ENCODE data around the gene GRHL3. TPM values are rescaled to one million over a fixed set of nuclear protein-coding genes. Genes with fewer than 3 reads are reported as not detected.

The GRHL3 gene
- total RNA-seq, 2 experiments from 2014 or later: 0.85 TPM; not detected in 1

DNA sequence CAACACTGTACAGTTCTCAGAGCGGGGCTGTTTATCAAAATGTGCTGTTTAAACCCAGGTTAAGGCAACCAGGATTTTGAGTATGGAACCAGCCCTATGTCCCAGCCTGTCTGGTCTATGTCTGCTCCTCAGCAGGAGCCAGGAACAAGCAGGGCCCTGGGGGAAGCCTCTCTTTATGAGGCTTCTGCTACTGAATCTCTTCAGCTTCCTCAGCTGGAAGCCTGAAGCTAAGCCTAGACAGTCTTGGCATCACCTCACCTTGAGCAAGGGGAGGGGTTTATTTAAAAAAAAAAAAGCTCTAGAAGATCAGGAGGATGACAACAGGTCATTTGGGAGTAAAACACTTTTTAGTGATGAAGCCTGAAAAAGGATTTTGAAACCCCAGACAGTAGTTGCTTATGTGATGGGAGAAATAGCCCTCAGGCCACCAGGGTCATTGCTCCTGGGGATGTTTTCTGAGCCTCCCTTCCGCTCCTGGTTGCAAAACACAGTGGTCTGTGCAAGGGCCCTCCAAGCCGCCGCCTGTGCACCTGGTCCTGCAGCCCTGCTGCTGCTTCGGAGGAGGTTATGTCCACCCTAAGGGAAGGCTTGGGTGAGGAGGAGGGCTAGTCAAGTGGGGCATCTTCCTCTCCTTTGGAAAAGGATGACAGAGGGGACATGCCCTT, 21.8 kb upstream of the GRHL3 start:
- DNase-seq (no peak), ATAC-seq (no peak)
- H3K9me3 Mint-ChIP-seq (ENCODE audit: low read depth): no peaks in the 10 kb centered on the region
- no peaks in the 10 kb centered on the region for H3K4me1 Mint-ChIP-seq
- H3K27ac Mint-ChIP-seq: no peak overlapping the region
- peaks cover 57% of the 10 kb centered on the region for H3K27me3 Mint-ChIP-seq
- H3K36me3 Mint-ChIP-seq: no peaks in the 10 kb centered on the region
- no peak overlapping the region for H3K4me3 Mint-ChIP-seq
- CTCF ChIA-PET: no interaction called here

DNA sequence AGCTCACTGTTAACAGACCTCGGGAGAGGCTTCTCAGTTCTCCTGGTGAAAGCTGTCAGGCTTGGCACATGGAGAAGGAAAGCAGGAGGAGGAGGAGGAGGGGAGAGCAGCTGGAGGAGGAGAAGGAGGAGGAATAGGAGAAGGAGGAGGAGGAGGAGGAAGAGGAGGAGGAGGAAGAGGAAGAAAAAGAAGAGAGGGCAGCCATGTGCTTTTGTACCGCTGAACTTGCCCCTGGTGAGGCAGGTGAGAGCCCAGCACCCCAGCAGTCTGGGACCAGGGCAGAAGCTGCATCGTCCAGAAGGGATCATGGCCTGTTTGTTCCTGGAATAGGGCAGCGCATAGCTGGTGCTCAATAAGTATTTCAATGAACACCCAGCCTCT, 21.3 kb upstream of the GRHL3 start:
- Mint-ChIP-seq H3K4me1 (no peaks in the 10 kb centered on the region), H3K27ac (no peak overlapping the region), H3K36me3 (no peaks in the 10 kb centered on the region), H3K9me3 (ENCODE audit: low read depth) (no peaks in the 10 kb centered on the region), H3K4me3 (no peak overlapping the region), H3K27me3 (peaks cover 62% of the 10 kb centered on the region)
- ATAC-seq (no peak), DNase-seq (no peak)
- CTCF ChIA-PET: no interaction called here

DNA sequence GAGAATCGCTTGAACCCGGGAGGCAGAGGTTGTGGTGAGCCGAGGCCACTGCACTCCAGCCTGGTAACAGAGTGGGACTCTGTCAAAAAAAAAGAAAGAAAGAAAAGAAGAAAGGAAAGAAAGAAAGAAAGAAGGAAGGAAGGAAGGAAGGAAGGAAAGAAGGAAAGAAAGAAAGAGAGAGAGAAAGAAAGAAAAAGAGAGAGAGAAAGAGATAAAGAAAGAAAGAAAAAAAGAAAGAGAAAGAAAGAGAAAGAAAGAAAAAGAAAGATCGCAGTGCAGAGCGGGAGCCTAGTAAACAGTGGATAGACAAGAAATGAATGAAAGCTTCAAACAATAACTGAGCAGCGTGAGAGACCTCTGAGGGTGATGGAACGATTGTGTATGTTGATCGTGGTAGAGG, 20.6 kb upstream of the GRHL3 start:
- ATAC-seq (no peak), DNase-seq (no peak)
- CTCF ChIA-PET: interaction anchor here (1.4 kb wide), 1 partner anchor 81 kb away, joined by 3 read pairs; no protein-coding TSS in a partner anchor
- H3K4me3 Mint-ChIP-seq: no peak overlapping the region
- no peak overlapping the region for H3K27ac Mint-ChIP-seq
- H3K9me3 Mint-ChIP-seq (ENCODE audit: low read depth): no peaks in the 10 kb centered on the region
- no peaks in the 10 kb centered on the region for H3K36me3 Mint-ChIP-seq
- no peaks in the 10 kb centered on the region for H3K4me1 Mint-ChIP-seq
- H3K27me3 Mint-ChIP-seq: peaks cover 62% of the 10 kb centered on the region

DNA sequence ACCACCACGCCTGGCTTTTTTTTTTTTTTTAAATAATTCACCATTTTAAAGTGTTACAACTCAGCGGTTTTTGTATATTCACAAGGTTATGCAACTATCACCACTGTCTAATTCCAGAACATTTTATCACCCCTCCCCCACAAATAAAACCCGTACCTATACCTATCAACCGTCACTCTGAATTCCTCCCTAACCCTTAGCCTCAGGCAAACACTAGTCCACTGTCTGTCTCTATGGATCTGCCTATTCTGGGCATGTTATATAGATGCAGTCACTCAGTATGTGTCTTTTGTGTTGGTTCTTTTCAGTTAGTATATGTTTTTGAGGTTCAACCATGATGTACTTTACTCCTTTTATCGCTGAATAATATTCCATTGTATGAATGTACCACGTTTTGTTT, 19.3 kb upstream of the GRHL3 start:
- Mint-ChIP-seq H3K27me3 (peaks cover 68% of the 10 kb centered on the region), H3K27ac (no peak overlapping the region), H3K4me3 (no peak overlapping the region), H3K36me3 (no peaks in the 10 kb centered on the region), H3K4me1 (no peaks in the 10 kb centered on the region), H3K9me3 (ENCODE audit: low read depth) (no peaks in the 10 kb centered on the region)
- DNase-seq: no peak
- no peak for ATAC-seq
- CTCF ChIA-PET: no interaction called here

DNA sequence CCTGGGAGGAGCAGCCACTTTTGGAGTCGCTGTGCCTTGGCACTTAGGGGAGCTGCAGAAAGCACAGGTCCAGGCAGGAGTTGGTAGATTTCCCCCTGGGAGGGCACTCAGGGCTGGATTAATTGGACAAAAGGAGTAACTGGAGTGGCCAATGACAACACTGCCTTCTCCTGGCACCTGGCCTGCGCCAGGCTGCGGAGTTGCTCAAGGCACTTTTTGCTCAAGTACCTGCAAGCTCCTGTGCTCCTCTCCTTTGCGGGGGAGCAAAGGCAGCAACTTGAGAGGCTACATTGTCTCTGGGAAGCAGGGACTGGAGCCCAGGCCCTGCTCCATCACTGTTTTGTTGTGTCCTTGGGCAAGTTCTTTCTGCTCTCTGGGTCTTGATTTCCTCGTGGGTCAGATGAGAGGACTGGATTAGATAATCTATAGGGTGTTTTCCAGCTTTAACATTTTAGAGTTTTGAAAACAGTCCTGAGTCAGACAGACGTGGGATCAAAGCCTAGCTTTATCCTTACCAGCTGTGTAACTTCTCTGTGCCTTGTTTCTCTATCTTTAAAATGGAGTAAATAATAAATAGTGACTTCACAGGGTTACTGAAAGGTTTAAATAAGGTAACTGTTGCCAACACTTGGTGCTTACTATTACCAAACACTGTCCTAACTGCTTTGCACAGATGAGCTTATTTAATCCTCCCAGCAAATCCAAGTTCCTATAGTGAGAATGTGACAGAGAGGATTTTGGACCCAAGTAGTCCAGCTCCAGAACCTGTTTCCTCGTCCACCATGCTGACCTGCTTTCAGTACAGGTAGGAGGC, 18.0 kb upstream of the GRHL3 start:
- Mint-ChIP-seq H3K9me3 (ENCODE audit: low read depth) (no peaks in the 10 kb centered on the region), H3K36me3 (no peaks in the 10 kb centered on the region), H3K27ac (no peak overlapping the region), H3K27me3 (peaks cover 66% of the 10 kb centered on the region), H3K4me3 (no peak overlapping the region), H3K4me1 (no peaks in the 10 kb centered on the region)
- no peak for DNase-seq
- CTCF ChIA-PET: interaction anchor here (1.0 kb wide), 1 partner anchor 90 kb away, joined by 4 read pairs; no protein-coding TSS in a partner anchor
- no peak for ATAC-seq

DNA sequence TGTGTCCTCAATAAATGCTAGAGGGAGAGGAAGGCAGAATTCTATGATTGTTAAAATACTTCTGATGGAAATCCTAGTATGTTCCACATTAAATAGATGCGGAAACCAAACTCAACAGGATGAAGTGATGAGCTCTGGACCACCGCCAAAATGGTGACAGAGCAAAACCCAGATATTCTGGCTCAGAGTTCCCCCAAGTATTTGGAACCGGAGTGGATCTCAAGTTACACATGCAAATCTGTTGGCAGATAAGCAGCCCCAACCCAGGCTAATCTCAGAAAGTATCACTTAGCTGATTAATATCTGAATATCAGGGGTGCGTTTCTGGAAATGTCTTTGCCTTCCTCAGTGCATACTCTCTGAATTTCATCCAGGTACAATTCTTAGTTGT, 17.4 kb upstream of the GRHL3 start:
- Mint-ChIP-seq H3K27ac (no peak overlapping the region), H3K4me3 (no peak overlapping the region), H3K9me3 (ENCODE audit: low read depth) (no peaks in the 10 kb centered on the region), H3K27me3 (peaks cover 64% of the 10 kb centered on the region), H3K36me3 (no peaks in the 10 kb centered on the region), H3K4me1 (no peaks in the 10 kb centered on the region)
- DNase-seq (no peak), ATAC-seq (no peak)
- CTCF ChIA-PET: interaction anchor here (0.6 to 1.0 kb wide), 2 partner anchors 12 to 89 kb away, joined by 3 to 4 read pairs; no protein-coding TSS in a partner anchor

DNA sequence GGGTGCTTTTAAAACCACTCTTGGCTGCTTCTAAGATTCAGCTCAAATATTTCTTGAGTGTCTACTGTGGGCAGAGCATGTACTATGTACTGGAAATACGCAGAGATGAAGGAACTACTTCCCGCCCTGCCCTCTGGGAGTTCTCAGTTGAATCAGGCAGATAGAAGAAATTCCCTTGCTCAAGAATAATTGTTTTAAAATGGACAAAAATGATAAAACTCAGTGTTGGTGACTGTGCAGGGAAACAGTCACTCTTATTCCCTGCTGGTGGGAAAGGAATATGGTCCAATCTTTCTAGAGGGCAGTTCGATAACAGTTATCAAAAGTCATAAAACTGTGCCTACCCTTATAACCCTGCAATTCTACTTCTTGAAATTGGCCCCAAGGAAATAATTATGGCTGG, 16.9 kb upstream of the GRHL3 start:
- H3K27me3 Mint-ChIP-seq: peaks cover 67% of the 10 kb centered on the region
- no peak overlapping the region for H3K27ac Mint-ChIP-seq
- no peaks in the 10 kb centered on the region for H3K9me3 Mint-ChIP-seq (ENCODE audit: low read depth)
- no peak overlapping the region for H3K4me3 Mint-ChIP-seq
- no peaks in the 10 kb centered on the region for H3K4me1 Mint-ChIP-seq
- ATAC-seq: no peak
- CTCF ChIA-PET: interaction anchor here (0.6 to 1.0 kb wide), 2 partner anchors 12 to 89 kb away, joined by 3 to 4 read pairs; no protein-coding TSS in a partner anchor
- H3K36me3 Mint-ChIP-seq: no peaks in the 10 kb centered on the region
- DNase-seq: no peak

DNA sequence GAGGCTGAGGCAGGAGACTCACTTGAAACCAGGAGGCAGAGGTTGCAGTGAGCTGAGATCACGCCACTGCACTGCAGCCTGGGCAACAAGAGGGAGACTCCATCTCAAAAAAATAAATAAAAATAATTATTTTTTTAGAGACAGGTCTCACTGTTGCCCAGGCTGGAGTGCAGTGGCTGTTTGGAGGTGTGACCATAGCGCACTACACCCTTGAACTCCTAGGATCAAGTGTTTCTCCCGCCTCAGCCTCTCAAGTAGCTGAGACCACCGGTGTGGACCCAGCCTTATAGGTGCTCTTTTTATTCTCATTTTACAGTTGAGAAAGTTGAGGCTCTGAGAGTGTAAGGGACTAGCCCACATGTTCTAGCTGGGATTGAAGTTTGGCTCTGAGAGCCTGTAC, 15.6 kb upstream of the GRHL3 start:
- no peaks in the 10 kb centered on the region for H3K36me3 Mint-ChIP-seq
- no peak overlapping the region for H3K27ac Mint-ChIP-seq
- H3K4me1 Mint-ChIP-seq: no peaks in the 10 kb centered on the region
- DNase-seq: no peak
- H3K9me3 Mint-ChIP-seq (ENCODE audit: low read depth): no peaks in the 10 kb centered on the region
- peaks cover 63% of the 10 kb centered on the region for H3K27me3 Mint-ChIP-seq
- no peak for ATAC-seq
- no peak overlapping the region for H3K4me3 Mint-ChIP-seq
- CTCF ChIA-PET: interaction anchor here (1.5 to 2.8 kb wide), 2 partner anchors 15 to 88 kb away, joined by 3 to 10 read pairs; no protein-coding TSS in a partner anchor

DNA sequence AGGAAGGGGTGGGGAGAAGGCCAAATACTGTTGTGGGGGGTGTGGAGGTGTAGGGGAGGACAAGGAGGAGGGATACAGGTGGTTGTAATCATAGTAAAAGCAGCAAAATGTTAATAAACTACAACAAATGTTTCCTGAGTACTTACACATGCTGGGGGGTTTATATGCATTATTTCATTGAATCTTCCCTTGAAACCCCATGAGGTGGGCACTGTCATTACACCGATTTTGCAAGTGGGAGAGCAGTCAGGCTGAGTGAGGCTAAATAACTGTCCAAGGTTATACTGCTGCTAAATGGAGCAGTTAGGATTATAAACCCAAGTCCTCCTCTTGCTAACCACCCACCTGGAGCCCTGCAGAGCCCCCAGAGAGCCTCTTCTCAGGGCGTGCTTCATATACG, 14.4 kb upstream of the GRHL3 start:
- Mint-ChIP-seq H3K4me1 (no peaks in the 10 kb centered on the region), H3K36me3 (no peaks in the 10 kb centered on the region), H3K9me3 (ENCODE audit: low read depth) (no peaks in the 10 kb centered on the region), H3K27me3 (peaks cover 57% of the 10 kb centered on the region), H3K4me3 (no peak overlapping the region), H3K27ac (no peak overlapping the region)
- no peak for DNase-seq
- CTCF ChIA-PET: interaction anchor here (1.5 to 2.8 kb wide), 2 partner anchors 16 to 87 kb away, joined by 3 to 10 read pairs; no protein-coding TSS in a partner anchor
- ATAC-seq: no peak

DNA sequence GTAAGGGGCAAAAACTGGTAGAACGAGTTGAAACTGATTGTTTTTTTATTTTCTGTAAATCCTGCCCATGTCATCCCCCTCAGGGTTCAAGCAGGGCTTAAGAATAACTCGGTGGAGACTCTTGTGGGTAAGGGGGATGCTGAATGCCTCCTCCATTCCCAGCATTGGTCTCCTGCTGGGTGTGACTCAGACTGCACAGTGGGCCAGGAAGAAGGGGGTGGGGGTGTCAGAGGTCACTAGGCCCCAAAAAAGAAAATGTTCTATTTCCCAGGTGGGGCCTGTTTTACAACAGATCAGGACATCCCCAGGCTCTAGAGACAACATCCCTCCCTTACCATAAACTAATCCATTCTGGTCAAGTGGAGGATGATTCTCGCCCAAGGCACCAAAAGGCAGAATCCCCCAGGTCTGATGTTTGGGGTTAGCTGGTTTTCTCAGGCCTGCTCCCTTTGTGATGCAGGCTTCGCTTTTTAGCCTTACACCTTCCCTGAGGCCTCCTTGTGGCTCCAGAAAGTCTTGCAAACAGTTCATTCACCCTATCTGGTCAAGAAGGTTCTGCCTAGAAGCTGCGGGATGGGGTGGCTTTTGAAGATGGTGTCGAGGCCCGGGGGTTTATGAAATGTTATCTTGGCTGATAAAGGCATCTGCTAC, 10.7 kb upstream of the GRHL3 start:
- Mint-ChIP-seq H3K27me3 (peaks cover 32% of the 10 kb centered on the region), H3K4me3 (no peak overlapping the region), H3K9me3 (ENCODE audit: low read depth) (no peaks in the 10 kb centered on the region), H3K4me1 (no peaks in the 10 kb centered on the region), H3K27ac (no peak overlapping the region), H3K36me3 (no peaks in the 10 kb centered on the region)
- no peak for DNase-seq
- ATAC-seq: no peak
- CTCF ChIA-PET: interaction anchor here (1.5 to 3.7 kb wide), 3 partner anchors 11 to 109 kb away, joined by 4 to 15 read pairs (median 6); partner anchors contain the start of gene GRHL3

DNA sequence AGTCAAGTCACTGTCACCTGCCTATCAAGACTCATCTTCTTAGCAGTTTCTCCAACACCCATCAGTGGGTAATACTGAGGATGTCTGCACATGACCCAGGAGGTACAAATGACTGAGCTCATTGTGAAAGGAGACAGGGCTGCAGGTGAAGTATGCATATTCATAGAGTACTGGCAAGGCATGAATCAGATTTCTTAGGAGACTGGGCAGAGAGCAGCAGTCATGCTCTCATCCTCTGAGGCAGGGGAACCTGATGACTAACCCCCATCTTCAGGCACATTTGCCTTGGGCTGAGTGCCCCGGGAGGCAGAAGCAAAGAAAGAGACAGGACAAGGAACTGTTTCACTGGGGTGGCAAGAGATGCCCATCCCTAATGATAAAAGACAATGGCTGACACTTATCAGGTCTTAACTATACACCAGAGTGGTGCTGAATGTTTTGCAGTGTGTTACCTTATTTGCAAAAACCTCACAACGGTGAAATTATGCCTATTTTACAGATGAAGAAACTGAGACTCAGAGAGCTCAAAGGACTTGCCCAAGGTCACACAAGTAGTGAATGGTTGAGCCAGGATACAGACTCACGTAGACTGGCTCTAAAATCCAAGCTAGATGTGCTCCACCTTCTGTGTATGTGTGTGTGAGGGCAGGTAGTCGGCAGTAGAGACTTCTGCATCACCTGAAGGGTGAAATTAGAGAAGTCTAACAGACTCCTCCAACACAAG, 9.2 kb upstream of the GRHL3 start:
- Mint-ChIP-seq H3K36me3 (no peaks in the 10 kb centered on the region), H3K4me1 (no peaks in the 10 kb centered on the region), H3K27ac (no peak overlapping the region), H3K4me3 (no peak overlapping the region), H3K9me3 (ENCODE audit: low read depth) (no peaks in the 10 kb centered on the region), H3K27me3 (peaks cover 23% of the 10 kb centered on the region)
- ATAC-seq (peak; percentile 33), DNase-seq (no peak)
- CTCF ChIA-PET: interaction anchor here (0.7 to 3.7 kb wide), 4 partner anchors 10 to 111 kb away, joined by 3 to 15 read pairs (median 5); partner anchors contain the start of gene GRHL3

DNA sequence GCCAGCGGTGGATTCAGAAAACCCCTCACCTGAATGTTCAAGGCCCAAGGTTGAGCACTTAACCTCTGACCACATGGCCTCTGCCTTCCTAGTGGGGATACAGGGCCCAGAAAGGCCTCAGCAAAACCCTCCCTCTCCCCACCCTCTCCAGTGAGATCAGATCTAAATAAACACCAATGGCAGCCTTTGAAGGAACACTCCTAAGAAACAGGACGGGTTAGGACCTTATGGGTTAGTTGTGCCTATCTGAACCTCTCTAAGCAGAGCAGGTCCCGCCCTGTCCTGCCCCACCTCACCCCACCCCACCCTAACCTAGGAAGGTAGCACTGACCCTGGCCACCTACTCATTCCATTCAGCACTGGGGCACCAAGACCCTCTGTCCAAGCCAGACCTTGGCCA, 7.9 kb upstream of the GRHL3 start:
- H3K27me3 Mint-ChIP-seq: peaks cover 22% of the 10 kb centered on the region
- no peak overlapping the region for H3K27ac Mint-ChIP-seq
- ATAC-seq (no peak), DNase-seq (no peak)
- H3K4me3 Mint-ChIP-seq: no peak overlapping the region
- H3K9me3 Mint-ChIP-seq (ENCODE audit: low read depth): no peaks in the 10 kb centered on the region
- CTCF ChIA-PET: interaction anchor here (3.7 kb wide), 1 partner anchor 80 kb away, joined by 15 read pairs; no protein-coding TSS in a partner anchor
- H3K36me3 Mint-ChIP-seq: no peaks in the 10 kb centered on the region
- H3K4me1 Mint-ChIP-seq: no peaks in the 10 kb centered on the region

DNA sequence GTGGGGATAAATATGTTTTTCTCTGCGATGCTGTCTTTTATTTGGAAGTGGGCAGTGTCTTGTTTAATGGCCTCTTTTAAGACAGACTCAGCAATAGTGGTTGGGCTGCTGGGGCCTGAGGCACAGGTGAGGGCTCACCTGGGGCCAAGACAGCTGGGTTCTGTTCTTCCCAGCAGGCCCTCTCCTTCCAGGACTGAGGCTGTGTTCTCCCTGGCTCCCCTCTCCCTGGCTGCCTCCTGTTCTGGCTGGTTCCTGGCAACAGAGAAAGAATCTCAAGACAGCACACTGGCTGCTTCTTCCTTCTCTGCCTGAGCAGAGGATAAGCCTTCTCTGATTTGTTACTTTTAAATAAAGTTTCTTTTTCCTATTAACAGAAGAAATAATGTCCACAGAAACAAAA, 7.4 kb upstream of the GRHL3 start:
- H3K4me3 Mint-ChIP-seq: no peak overlapping the region
- H3K4me1 Mint-ChIP-seq: no peaks in the 10 kb centered on the region

More for the DNA sequence above, 7.4 kb upstream of the GRHL3 start:
- DNase-seq (no peak), ATAC-seq (no peak)
- no peak overlapping the region for H3K27ac Mint-ChIP-seq
- H3K27me3 Mint-ChIP-seq: peaks cover 25% of the 10 kb centered on the region
- CTCF ChIA-PET: no interaction called here
- no peaks in the 10 kb centered on the region for H3K9me3 Mint-ChIP-seq (ENCODE audit: low read depth)
- H3K36me3 Mint-ChIP-seq: no peaks in the 10 kb centered on the region
